Keratinocyte (primary cell): Measurements from ENCODE around the gene PIP4K2A.

Experiments used
- CTCF ChIP-seq, 3 experiments: IDR thresholded peaks in 1 of 3; conservative IDR thresholded peaks in 1 of 3; optimal IDR thresholded peaks in 1 of 3; 2 replicates in 2 of 3; 3 replicates in 1 of 3; pipeline versions ENCODE3 to v1.5.1; 2011; ENCODE audit warnings: low read length in 3 of 3, mild to moderate bottlenecking in 3 of 3, moderate library complexity in 2 of 3, control low read depth in 1 of 3, inconsistent platforms in 1 of 3; ENCODE audit not compliant: insufficient read depth in 2 of 3; ENCODE audit errors: extremely low read depth in 1 of 3
- EZH2 ChIP-seq: IDR thresholded peaks from one replicate; pipeline ENCODE4 v1.6.1; 2012; ENCODE audit warnings: inconsistent platforms, mild to moderate bottlenecking, low read length, moderate library complexity

- TF ChIP-seq CTCF (optimal IDR thresholded peaks at IDR 0.05 in 1 of 3, IDR thresholded peaks at IDR 0.05 in 1 of 3, conservative IDR thresholded peaks at IDR 0.05 in 1 of 3; ENCODE audit: extremely low read depth in 1 of 3, insufficient read depth in 2 of 3, low read length in 3 of 3) (no peak), EZH2 (no peak)
Measured at GRCh38 chr10:22665329-22665728, 49.0 kb downstream of the PIP4K2A start.
